Stimulated activated CD4-positive, alpha-beta T cell treated with anti-CD3 and anti-CD28 coated beads, TNF-alpha, amount 100 ng/mL, for 1 hour (primary cell): Measurements from ENCODE around the gene CTNNA2.

ENCODE experiments used
- DNase-seq, 3 donors: peaks; one replicate each; pipeline ENCODE4 v3.0.0-alpha.2; 2020; ENCODE audit warnings: low read depth in 3 of 3, low spot score in 1 of 3

CTNNA2 gene

DNA sequence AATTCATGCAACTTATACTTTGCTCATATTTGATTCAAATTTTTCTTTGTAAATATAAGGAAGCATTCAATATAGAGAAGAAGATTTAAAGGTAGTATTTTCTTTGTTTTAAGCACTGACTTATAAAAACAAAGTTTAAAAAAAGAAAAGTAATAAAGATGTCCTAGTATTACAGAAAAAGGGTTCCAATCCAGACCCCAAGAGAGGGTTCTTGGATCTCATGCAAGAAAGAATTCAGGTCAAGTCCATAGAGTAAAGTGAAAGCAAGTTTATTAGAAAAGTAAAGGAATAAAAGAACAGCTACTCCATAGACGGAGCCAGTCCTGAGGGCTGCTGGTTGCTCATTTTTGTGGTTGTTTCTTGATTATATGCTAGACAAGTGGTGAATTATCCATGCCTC is 267.9 kb downstream of the CTNNA2 start:
- no peak for DNase-seq

GRCh38 chr2:79782576-79783452 is 270.0 kb downstream of the CTNNA2 start:
- DNase-seq = no peak

DNA sequence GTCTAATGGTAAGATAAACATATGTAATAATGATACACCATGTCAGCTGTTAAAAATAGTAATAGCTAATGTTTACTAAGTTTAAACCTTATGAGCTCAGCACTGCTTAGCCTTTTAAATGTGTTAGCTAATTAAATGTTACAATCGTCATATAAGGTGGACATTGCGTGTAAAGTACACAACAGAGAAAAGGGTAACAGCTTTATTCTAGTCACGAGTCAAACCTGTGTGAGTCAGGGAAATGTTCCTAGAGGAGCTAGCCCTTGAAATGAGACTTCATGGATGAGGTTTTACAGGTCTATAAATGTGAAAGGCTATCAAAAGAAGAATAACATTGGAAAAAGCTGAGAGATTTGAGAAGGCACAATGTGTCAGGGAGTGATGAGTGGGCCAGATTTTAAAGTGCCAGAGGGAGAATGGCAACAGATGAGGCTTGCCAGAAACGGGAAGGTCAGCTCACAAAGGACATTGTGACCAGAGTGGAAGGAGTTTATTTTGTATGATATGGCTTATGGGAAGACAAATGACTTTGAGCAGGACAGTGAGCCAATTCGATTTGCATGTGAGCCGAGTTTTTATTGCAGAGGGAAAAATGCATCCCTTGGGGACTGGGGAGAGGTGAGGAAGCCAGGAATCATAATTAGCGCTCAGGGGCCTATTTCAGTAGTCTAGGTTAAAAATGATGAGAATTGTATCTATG is 276.3 kb downstream of the CTNNA2 start:
- no peak for DNase-seq

GRCh38 chr2:79789811-79790210 is 277.0 kb downstream of the CTNNA2 start:
- no peak for DNase-seq

DNA sequence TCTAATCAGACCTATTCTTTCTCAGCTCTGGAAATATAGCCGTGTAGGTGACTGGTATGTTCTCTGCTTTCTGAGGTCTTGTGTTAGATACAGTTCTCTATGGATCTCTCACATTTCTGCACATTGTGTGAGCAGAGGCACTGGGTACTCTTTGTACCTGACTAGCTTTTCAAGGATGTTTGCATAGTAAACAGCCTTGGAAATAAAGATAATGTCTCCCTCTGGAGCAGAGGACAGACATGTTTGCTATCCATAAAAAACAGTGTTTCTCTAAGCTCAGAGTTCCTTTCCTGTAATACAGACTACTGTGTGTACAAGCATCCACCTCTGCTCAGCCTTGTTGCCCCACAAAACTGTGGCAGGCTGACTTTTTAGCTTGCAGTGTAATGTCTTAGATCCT is 279.2 kb downstream of the CTNNA2 start:
- no peak for DNase-seq

DNA sequence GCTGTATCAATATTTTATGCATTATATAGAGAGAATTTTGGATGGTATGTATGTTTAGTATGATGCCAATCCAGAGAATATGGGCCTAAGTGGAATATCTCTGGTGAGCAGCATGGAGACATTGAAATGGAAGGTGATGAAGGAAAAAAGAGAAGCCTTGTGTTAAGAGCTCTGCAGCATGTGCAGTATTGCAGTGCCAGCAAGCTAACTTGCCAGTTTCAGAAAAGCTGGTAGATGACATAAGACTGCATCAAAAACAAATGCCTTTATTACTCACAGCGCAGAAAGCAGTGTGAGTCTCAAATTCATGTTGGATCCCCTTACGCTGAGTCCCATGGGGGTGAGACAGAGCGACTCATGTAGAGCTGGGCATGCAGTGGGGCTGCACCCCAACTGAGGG is 280.2 kb downstream of the CTNNA2 start:
- DNase-seq = no peak

- DNase-seq = no peak
Measured at GRCh38 chr2:79796641-79797040, 283.8 kb downstream of the CTNNA2 start.

- DNase-seq = no peak
Measured at GRCh38 chr2:79798776-79799175, 285.9 kb downstream of the CTNNA2 start.

DNA sequence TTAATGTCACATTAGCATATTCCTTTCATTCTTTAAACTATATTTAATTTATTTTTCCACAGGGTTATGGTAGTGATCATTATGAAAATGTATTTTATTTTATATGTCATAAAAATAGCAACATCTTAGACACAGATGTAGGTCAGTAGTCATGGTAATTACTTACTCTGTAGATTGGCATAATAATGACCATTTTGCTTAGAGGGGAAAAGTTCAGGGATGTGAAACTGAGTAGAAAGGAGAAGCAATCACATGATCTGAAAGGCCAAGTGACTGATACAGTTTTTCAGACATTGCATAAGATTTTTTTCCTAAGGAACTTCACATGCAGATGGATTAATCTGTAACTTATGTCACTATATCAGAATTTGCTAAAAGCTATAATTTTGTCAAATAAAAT is 286.9 kb downstream of the CTNNA2 start:
- DNase-seq = no peak

DNA sequence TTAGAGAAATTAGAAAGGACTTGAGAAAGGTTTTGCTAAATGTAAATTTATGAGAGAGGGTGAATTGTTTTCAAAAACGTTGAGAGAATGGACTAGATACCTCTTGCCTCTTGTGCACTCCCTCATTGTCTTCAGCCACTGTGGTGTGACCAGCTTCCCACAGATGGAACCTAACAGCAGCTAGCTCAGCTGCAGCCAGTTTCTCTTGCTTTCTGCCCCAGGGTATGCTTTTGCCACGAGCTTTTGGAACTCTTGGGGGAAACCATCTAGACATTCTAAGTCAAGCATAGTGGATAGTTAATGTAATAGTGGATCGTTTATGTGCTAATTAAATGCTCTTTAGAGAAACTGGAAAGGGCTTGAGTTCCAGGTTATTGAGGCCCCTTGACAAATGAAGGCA is 288.2 kb downstream of the CTNNA2 start:
- no peak for DNase-seq

GRCh38 chr2:79817288-79817687 is 304.4 kb downstream of the CTNNA2 start:
- no peak for DNase-seq

- no peak for DNase-seq
Measured at GRCh38 chr2:79820281-79820680, 307.4 kb downstream of the CTNNA2 start.

DNA sequence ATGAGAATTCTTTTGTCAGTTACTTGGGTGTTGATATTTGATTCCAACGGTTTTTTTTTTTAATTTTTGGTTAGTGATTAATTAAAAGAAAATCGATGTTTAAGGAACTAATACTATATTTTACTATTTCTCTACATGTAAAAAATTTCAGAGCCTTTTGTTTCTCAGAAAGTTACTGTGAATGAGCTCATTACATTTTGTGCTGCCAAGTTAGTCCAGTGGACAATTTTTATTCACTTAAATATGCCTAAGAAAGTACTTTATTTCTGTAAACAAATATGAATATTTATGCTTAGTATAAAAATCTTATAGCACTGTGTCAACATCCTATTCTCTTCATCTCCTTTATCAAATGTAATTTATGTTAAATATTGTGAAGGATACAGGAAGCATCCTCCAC is 309.3 kb downstream of the CTNNA2 start:
- DNase-seq = no peak

DNA sequence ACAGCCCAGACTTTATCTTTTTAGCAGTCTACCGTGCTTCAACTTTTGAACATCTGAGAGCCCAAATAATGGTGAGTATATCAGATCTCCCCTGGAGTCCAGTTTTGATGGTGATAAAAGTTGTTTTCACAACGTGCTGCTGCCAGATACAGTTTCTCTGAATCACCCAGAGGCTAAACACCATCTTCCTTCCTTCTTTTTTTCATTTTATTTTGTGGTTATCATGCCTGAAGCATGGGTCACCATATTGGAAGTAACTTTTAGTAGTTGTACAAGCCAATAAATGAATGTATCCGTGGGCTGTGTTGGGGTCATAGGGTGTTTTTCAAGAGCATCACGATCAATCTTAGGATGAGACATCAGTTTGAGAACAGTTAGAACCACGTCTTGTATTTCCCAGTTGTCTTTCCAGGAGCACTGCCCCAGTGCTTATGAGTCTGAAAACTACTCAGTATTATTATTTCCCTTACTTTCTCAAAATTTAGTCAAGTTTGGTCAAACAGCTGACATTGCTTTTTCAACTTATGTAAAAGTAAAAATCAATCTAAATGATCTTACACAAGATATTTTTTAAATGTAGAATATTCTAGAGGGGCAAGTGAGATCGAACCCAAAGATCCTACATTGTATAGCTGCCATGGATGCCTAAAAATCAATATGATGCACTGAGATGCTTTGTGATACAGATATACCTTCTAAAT is 311.4 kb downstream of the CTNNA2 start:
- DNase-seq = no peak

DNA sequence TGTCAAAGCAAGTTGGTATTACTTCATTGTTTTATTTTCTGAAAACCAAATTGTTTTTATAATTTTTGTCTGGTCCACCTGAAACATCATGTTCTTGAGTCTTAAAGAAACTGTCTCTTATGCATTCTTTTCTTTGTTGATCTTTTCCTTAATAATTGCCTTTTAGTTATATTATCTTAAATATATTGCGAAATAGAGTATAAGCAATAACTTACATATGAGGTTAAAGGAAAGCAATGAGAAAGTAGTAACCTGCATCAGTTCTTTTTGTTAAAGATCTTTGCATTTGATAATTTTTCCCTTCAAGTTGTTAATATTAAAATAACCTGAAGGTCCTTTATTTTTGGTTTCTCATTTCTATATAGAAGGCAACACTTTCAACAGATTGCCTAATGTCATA is 315.0 kb downstream of the CTNNA2 start:
- DNase-seq = no peak

DNA sequence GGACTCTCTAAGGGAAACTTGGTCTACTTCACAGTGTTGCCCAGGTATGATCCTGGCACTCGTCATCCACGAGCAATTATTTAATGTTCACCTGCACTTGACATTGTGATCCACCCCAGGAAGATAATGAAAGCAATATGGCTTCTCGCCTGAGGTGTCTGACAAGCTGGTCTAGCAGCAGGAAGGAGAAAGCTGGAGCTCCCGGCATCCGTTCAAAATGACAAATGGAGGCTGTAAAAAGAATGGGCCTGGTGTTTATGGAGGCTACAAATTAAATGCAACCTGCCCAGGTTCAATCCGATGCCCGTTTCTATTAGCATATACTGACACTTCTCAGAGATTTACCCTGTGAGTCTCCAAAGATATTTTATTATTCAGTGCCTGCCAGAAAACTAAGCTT is 317.6 kb downstream of the CTNNA2 start:
- DNase-seq = no peak

DNA sequence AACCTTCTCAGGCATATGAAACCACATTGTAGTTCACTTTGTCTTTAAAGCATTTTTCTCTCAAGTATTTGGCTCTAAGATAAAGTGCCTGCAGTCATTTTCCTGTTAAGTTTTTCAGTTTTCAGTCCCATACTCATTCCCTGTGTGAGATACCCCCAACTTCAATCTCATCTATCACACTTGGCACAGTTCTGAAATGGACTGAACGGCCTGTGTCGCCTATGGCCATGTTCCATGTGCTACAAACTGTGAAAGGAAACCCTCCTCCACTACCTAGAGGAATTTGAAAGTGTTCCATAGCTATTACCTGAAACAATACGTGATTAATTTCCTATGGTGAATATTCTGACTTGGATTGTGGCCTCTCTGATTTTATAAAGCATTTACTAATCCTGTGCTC is 319.1 kb downstream of the CTNNA2 start:
- DNase-seq = no peak

DNA sequence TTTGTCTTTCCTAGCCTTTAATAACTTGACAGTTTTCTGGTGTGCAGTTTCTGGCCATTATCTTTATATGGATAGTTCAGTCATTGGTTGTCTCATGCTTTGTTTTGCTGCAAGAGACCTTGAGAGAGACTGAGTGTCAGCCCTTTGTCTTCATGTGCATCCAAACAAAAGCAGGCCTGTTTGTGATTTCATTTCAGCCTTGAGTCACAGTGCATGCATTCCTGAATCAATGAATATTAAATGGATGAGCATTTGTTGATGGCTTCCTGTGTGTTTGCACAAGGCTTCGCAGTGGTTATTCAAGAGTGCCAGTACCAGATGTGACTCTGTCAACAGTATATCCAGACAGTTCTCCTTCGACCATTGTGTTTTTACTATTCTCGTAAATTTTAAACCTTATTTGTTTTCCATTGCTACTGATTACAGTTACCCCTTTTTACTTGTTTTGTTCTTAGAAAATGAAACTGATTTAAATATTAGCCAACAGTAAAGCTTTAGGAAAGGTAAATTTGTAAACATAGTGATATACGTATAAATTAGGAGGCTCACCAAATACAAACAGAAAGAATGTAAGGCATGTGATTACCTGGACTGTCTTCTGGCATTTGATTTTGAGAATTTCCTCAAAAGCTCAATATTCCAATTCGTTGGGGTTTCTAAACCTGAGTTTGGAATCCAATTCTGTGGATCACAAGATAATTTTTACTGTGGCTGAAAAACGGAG is 319.8 kb downstream of the CTNNA2 start:
- no peak for DNase-seq

DNA sequence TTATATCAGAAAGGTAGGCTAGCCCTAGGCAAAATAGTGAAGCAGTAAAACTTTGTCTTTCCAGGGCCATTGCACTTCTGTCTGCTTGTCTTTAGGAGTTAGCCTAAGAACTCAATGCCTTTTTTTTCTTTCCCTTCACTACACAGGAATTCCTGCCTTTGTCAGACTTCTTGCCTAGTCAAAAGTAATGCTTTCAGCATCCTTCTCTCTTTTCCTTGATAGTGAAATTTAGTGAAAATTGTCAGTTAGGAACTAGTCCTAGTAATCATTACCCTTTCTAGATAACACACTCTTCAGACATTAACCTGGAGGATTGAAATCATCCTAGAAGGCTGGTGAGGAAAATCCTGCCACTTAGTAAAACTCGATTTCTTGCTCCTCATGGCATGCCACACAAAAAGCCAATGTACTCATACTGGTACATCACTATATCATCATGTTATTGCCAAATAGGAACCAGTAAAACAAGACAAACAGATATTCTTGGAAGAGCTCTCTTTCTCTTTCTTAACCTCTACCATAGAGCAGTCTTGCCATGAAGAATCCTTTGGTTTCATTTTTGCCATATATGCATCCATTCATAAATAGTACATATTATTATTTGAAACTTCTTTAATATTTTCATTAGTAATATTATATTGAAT is 320.5 kb downstream of the CTNNA2 start:
- no peak for DNase-seq

GRCh38 chr2:79835911-79836310 is 323.1 kb downstream of the CTNNA2 start:
- no peak for DNase-seq

- no peak for DNase-seq
Measured at GRCh38 chr2:79844011-79844410, 331.2 kb downstream of the CTNNA2 start.
